Kidney glomerular epithelial cell (primary cell): ENCODE results near the gene HOXD8.

Experiments
- DNase-seq: peaks from one replicate; lab custom pipeline; 2025; lab: John Stamatoyannopoulos, UW

HOXD8 gene

GRCh38 chr2:176174382-176174823 lies 44.9 kb downstream of the HOXD8 start:
- DNase-seq, result peak; percentile 50

DNA sequence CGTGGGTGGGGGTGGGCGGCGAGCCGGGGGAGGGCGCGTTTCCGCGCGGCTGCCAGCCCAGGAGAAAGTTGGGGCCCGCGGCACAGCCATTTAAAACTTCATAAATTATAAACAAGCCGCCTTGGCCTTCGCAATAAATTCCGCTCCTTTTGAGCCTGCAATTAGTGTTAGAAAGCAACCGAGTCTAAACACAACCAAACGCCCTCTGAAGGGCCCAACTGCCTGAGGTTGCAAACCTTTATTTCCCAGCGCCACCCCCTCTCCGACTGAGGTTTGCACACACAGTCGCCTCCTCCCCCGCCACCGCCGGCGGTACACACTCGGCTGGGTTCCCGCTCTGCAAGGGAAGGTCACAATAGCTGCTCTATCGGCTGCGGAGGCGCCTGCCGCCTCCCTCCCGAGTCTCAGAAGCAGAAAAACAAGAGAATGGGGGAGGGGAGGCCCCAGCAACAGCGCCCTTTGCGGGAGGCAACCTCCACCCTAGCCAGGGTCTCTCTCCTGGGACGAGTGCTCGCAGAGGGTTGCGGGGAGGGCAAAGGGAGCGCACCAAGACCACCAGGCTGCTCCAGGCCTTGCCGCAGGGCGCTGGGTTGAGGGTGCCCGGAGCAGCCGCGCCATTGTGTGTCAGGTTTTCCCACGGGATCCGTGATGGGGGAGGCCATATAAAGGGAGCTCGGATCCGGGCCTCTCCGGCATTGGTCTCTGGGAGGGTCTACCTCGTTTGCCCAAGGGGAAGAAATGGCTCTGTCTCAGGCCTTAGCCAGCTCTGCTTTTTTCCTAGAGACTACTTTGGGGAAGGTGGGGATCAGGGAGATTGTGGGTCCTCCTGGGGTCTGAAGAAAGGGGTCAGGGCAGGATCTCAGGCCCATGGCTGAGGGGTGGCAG lies 45.6 kb downstream of the HOXD8 start:
- DNase-seq, result no peak

DNA sequence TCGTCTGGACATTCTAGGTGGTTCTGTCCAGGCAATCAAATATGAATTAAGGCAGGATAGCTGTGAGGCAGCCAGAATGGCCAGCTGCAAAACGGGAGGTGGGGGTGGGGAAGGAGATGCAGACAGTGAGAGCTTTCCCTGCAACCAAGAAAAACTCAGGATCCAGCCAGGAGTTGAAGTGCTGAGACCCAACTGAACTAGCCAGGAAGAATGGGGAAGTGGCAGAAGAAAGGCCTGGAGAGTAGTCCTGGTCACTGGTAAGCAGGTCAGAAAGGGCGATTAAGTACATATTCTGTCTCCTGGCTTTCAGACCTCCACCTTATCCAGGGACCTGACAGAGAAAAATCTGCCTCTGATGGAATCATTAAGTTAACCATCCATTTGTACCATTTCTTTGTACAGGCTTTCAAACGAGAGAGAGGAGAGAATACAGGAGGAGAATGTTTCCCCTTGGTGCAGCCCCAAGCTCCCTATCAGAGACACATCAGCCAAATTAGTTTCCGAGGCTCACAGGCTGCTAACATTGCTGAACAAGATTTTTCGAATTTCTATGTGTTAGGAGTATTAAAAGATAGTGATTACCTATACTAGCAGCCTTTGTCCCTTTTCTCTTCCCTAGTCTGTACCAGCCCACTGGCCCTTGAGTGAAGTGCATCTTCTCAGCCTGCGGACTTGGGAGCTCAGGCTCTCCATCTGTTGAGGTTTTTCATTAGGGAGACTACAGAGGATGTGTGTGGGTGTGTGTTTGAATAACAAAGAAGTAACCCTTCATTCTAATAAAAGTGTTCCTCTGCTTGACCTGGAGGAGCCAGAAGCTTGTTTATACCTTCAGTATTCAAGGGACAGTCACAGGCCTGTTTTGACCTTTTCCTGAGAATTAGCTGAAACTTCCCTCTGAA lies 46.5 kb downstream of the HOXD8 start:
- DNase-seq, result no peak

DNA sequence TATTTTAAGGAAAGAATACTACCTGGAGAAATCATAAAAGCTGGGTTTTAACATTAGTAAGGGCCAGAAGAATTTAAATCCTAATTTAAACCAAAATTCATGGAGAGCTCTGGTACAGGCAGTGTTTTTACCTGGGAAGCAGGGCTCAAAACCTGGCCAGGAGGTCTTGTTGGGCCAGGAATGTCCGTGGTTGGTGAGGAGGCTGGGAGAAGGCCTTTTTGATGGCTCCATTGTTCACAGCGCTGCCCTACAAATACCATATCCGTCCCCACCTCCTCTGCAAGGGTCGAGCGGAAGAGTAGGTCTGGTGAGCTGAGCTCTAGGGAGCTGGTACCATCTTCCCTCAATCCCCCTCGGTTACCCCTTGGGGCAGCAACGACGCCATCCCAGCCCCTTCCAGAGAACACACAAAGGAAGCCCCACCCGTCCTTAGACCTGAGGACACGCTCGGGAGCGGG lies 48.1 kb downstream of the HOXD8 start:
- DNase-seq, result no peak

DNA sequence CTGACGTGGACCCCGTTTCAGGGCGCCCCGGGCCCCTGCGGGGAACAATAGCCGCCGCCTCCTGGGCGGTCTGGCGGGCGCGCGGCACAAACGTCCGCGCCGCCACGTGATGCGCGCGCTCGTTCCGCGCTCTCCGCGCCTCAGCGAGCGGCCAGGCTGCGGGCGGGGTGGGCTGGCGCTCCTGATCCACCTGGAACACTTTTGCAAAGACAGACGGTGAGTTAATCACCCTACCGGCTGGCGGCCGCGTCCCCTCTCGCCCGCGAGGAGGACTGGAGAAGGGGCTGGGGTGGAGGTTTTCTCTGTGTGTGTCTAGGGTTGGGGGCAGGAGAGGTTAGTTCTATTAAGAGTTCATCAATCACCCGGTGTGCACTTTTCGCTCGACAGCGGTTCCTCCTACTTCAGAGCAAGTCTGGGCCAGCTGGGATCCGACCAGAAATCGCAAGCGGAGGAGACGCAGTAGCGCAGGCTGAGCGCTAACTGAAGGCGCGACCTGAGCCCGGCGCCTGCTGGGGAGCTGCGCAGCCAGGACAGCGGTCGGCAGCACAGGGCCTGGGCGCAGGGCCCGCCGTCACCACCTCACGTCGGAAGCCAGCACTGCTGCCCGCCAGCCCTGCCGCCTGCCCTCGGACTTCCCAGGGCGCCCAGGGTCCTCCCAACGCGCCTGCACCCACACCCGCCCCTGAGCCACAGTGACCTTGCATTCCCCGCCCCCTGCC lies 48.7 kb downstream of the HOXD8 start:
- no peak for DNase-seq

DNA sequence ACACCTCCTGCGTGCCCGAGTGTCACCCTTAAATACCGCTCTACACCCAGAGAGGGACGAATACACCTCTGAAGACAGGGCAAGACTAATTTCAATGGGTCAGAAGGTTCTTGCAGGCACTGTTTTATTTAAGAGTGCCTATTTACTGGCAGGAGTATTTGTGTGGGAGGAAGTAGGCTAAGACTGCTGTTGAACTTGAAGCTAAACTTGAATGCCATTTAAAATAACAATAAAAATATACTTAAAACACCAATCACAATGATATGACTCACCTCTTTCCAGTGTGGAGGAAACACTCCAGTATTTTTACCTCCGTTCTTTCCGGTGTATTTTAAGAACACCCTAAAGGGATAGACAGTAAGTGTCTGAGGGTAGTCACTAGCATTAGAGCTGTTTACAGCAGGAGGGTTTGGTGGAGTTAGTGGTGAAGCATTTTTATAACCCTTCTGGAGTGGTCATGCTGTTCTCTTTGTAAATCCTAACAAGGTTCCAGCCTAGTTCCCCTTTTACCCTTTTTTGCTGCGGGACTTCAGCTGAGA lies 49.3 kb downstream of the HOXD8 start:
- DNase-seq, result no peak

GRCh38 chr2:176181551-176181950 lies 52.0 kb downstream of the HOXD8 start:
- no peak for DNase-seq
